Measurements from ENCODE around the gene BOLL. TPM values are rescaled to one million over a fixed set of nuclear protein-coding genes. Genes with fewer than 3 reads are reported as not detected.
"Not testable (repeated sequence)": the region's sequence is repeated elsewhere in the genome, so short reads cannot be mapped to it uniquely, and the experiment has no call there.

Gene BOLL, protein sequence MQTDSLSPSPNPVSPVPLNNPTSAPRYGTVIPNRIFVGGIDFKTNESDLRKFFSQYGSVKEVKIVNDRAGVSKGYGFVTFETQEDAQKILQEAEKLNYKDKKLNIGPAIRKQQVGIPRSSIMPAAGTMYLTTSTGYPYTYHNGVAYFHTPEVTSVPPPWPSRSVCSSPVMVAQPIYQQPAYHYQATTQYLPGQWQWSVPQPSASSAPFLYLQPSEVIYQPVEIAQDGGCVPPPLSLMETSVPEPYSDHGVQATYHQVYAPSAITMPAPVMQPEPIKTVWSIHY
- total RNA-seq (not detected), polyA plus RNA-seq (under 1 TPM in 1 of 2 donors, not detected in 1; 0.08 TPM), total RNA-seq (not detected)

DNA sequence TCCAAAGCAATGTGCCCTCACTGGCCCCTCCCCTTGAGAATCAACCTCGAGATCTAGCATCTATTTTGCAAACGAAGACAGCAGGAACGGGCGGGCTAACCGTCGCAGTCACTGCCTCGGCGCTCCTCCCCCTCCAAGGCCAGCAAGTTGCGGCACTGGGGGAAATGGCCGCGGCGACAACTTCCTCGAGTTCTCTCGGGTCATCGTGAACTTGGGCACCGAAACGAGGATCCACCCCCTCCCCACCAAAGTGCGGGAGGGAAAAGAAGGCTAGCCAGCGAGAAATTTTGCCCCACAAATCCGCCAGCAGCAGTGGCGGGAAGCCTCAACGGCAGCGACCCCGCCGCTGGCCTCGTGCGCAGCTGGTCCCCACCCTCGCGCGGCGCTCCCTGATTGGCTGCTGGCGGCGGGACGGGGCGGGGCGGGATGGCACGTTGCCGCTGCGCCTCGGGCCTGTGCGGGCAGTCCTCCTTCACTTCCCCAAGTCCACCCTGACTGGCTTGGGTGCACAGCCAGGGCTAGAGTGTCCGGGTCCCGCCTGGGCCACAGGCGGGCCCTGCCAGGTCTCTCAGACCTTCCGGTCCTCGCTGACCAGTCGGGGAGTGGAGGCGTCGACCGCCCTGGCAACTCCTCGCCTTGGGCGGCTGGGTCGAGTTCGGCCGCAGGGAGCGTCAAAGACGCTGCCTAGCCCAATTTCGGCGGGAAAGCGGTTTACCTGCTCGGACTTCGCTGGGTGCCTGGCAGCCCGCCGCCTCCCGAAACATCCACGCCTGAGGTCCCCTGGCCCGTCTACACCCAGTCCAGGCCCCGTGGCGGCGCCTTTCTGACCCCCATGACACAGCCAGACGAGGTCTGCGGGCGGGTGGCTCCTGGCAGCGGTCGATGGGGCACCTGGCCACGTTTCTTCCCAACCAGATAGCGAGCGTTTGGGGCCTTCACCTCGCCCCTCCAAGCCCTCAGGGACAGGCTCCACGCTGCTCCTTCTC is at the start of gene BOLL:
Gene BOLL, minus strand, starts transcription at position 364 of the 986 bp plus-strand sequence. CDS start 3,469 bp downstream, outside the sequence.
- CTCF ChIA-PET: no interaction called here
- intact Hi-C loops (cut with micrococcal nuclease): no loop called here
- H3K27me3 Mint-ChIP-seq: peaks cover 6 to 45% (median 23%) of the 10 kb centered on the region in 5 donors
- H3K27me3 ChIP-seq (ENCODE audit: control insufficient read depth in 2 of 2, insufficient read depth in 2 of 2, low read length in 2 of 2): peaks cover 0 to 5% of the 10 kb centered on the region in 2 donors
- H3K4me1 ChIP-seq (ENCODE audit: control insufficient read depth in 2 of 2, insufficient read depth in 2 of 2, low read length in 2 of 2): no peaks in the 10 kb centered on the region
- no peak within 1 kb of the TSS for H3K27ac ChIP-seq (ENCODE audit: low read depth, low read length)
- ATAC-seq (no peak), DNase-seq (no peak)
- no peaks in the 10 kb centered on the region for H3K9me3 ChIP-seq (ENCODE audit: control insufficient read depth in 2 of 3, low read length in 3 of 3)
- peak within 1 kb of the TSS; percentile 57 to 86 (median 77) for H3K4me3 Mint-ChIP-seq
- no peaks in the 10 kb centered on the region for H3K36me3 Mint-ChIP-seq
- no peaks in the 10 kb centered on the region for H3K9me3 Mint-ChIP-seq
- POLR2A ChIA-PET: no interaction called here
- peaks cover 0 to 8% (median 0%) of the 10 kb centered on the region in 7 donors for H3K4me1 Mint-ChIP-seq
- H3K27ac Mint-ChIP-seq: peak within 1 kb of the TSS in 1 of 9 donors; percentile 26
- H3K4me3 ChIP-seq (ENCODE audit: low read length): peak within 1 kb of the TSS; percentile 69
- no peaks in the 10 kb centered on the region for H3K36me3 ChIP-seq (ENCODE audit: control insufficient read depth in 2 of 3, insufficient read depth in 3 of 3, low read length in 3 of 3)

DNA sequence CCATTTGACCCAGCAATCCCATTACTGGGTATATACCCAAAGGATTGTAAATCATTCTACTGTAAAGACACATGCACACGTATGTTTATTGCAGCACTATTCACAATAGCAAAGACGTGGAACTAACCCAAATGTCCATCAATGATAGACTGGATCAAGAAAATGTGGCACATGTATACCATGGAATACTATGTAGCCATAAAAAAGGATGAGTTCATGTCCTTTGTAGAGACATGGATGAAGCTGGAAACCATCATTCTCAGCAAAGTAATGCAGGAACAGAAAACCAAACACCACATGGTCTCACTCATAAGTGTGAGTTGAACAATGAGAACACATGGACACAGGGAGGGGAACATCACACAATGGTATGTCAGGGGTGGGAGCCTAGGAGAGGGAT is 49.7 kb upstream of the BOLL start:
- intact Hi-C loops (cut with micrococcal nuclease); H3K27me3 ChIP-seq (ENCODE audit: control insufficient read depth in 2 of 2, insufficient read depth in 2 of 2, low read length in 2 of 2); POLR2A ChIA-PET; DNase-seq; H3K4me3 ChIP-seq (ENCODE audit: low read length); H3K27ac ChIP-seq (ENCODE audit: low read depth, low read length); H3K9me3 ChIP-seq (ENCODE audit: control insufficient read depth in 2 of 3, low read length in 3 of 3); CTCF ChIA-PET; H3K27me3 Mint-ChIP-seq; H3K36me3 ChIP-seq (ENCODE audit: control insufficient read depth in 2 of 3, insufficient read depth in 3 of 3, low read length in 3 of 3); H3K4me3 Mint-ChIP-seq; ATAC-seq: not testable (repeated sequence)
- Mint-ChIP-seq H3K4me1 (peaks cover 15 to 66% (median 43%) of the 10 kb centered on the region in 7 donors), H3K27ac (peak overlapping the region in 7 of 9 donors; percentile 41 to 82 (median 66)), H3K9me3 (peaks cover 5 to 47% (median 15%) of the 10 kb centered on the region in 11 donors), H3K36me3 (peaks cover 11 to 23% (median 21%) of the 10 kb centered on the region in 5 donors)
- H3K4me1 ChIP-seq (ENCODE audit: control insufficient read depth in 2 of 2, insufficient read depth in 2 of 2, low read length in 2 of 2): peaks cover 0 to 25% of the 10 kb centered on the region in 2 donors

DNA sequence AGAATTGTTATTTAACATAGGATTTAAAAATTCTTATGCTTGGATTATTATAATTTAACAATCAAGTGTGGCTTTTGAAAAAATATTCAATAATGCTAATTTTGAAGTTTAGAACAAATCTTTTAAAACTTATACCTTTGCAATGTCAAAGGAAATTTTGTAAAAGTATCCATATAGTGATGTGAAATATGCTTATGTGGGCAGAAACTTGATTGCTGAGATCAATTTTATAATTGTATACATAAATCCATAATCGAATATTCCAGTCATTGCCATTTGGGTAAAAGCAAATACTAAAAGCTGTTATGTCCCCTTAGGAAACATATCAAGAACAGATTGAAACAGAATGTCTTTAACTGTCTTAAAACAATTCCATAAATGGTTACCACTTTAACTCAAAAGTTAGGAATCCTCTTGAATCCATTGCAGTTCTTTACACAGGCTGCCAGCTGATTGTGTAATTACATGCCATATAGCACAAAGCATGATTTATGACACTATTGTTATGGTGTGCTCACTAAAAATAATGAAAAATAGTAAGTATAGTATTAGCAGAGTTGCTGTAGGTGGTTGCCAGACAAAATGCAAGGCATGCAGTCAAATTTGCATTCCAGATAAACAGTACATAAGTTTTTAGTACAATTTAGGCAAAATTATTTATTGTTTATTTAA is 43.5 kb upstream of the BOLL start:
- Mint-ChIP-seq H3K4me1 (peaks cover 0 to 48% (median 38%) of the 10 kb centered on the region in 7 donors), H3K27ac (no peak overlapping the region), H3K4me3 (no peak overlapping the region), H3K36me3 (peaks cover 11 to 27% (median 21%) of the 10 kb centered on the region in 5 donors), H3K9me3 (peaks cover 5 to 31% (median 8%) of the 10 kb centered on the region in 11 donors), H3K27me3 (no peaks in the 10 kb centered on the region)
- DNase-seq (no peak), ATAC-seq (no peak)
- H3K4me1 ChIP-seq (ENCODE audit: control insufficient read depth in 2 of 2, insufficient read depth in 2 of 2, low read length in 2 of 2): peaks cover 0 to 3% of the 10 kb centered on the region in 2 donors
- no peaks in the 10 kb centered on the region for H3K9me3 ChIP-seq (ENCODE audit: control insufficient read depth in 2 of 3, low read length in 3 of 3)
- intact Hi-C loops (cut with micrococcal nuclease): loop anchor here in 1 of 2 donors (1.0 kb wide), 1 partner anchor 8 kb away; no protein-coding TSS in a partner anchor
- ChIA-PET CTCF (no interaction called here), POLR2A (interaction anchor here (1.2 kb wide), 1 partner anchor 10 kb away, joined by 4 read pairs; no protein-coding TSS in a partner anchor)
- H3K27me3 ChIP-seq (ENCODE audit: control insufficient read depth in 2 of 2, insufficient read depth in 2 of 2, low read length in 2 of 2): no peaks in the 10 kb centered on the region
- H3K36me3 ChIP-seq (ENCODE audit: control insufficient read depth in 2 of 3, insufficient read depth in 3 of 3, low read length in 3 of 3): no peaks in the 10 kb centered on the region
- H3K27ac ChIP-seq (ENCODE audit: low read depth, low read length): no peak overlapping the region
- no peak overlapping the region for H3K4me3 ChIP-seq (ENCODE audit: low read length)

DNA sequence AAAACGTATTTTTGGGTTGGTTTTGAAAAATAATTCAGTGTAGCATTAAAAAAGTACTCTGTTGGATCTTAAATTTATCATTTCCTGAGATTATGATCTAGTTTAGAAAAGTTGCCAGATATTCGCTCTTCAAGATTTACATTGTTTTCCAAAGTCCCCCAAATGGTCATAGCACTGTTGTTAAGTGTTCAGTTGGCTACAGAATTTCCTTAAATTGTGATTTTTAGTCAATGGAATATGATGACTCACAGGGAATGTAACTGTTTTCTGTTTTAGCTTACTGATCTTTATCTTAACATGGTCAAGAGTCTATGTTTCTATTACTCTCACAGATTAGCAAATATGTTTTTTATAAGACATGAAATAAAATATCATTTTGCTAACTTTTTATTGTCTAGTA is 42.5 kb upstream of the BOLL start:
- H3K36me3 ChIP-seq (ENCODE audit: control insufficient read depth in 2 of 3, insufficient read depth in 3 of 3, low read length in 3 of 3): no peaks in the 10 kb centered on the region
- Mint-ChIP-seq H3K36me3 (peaks cover 8 to 27% (median 21%) of the 10 kb centered on the region in 5 donors), H3K9me3 (peaks cover 5 to 23% (median 8%) of the 10 kb centered on the region in 11 donors), H3K27me3 (no peaks in the 10 kb centered on the region), H3K4me3 (no peak overlapping the region), H3K27ac (peak overlapping the region in 3 of 9 donors; percentile 29 to 63 (median 50)), H3K4me1 (peaks cover 0 to 54% (median 42%) of the 10 kb centered on the region in 7 donors)
- intact Hi-C loops (cut with micrococcal nuclease): loop anchor here in 1 of 2 donors (1.0 kb wide), 1 partner anchor 7 kb away; no protein-coding TSS in a partner anchor
- CTCF ChIA-PET: interaction anchor here (0.5 to 1.0 kb wide), 3 partner anchors 32 to 235 kb away, joined by 3 to 4 read pairs (median 3); no protein-coding TSS in a partner anchor
- DNase-seq: no peak
- ATAC-seq: no peak
- POLR2A ChIA-PET: interaction anchor here (1.4 kb wide), 1 partner anchor 20 kb away, joined by 3 read pairs; no protein-coding TSS in a partner anchor
- H3K4me1 ChIP-seq (ENCODE audit: control insufficient read depth in 2 of 2, insufficient read depth in 2 of 2, low read length in 2 of 2): peaks cover 0 to 4% of the 10 kb centered on the region in 2 donors
- H3K9me3 ChIP-seq (ENCODE audit: control insufficient read depth in 2 of 3, low read length in 3 of 3): no peaks in the 10 kb centered on the region
- no peak overlapping the region for H3K27ac ChIP-seq (ENCODE audit: low read depth, low read length)
- H3K27me3 ChIP-seq (ENCODE audit: control insufficient read depth in 2 of 2, insufficient read depth in 2 of 2, low read length in 2 of 2): no peaks in the 10 kb centered on the region
- no peak overlapping the region for H3K4me3 ChIP-seq (ENCODE audit: low read length)

DNA sequence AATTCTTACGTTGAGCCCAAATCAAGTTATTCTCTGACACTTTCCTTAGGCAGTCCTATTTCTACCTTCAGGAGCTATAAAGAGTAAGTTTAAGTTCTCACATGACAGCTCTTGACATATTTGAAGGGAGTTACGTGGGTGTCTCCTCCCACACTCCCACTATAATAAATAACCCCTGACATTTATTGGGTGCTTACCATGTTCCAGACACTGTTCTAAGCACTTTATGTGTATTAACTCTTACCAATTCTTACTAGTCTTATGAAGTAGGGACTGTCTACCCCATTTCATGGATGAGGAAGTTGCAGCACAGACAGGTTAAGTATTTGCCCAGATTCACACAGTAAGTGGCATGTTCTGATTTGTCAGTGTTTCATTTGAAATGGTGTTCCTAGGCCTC is 37.2 kb upstream of the BOLL start:
- POLR2A ChIA-PET: interaction anchor here (1.7 kb wide), 1 partner anchor 17 kb away, joined by 5 read pairs; no protein-coding TSS in a partner anchor
- peaks cover 0 to 43% (median 26%) of the 10 kb centered on the region in 5 donors for H3K36me3 Mint-ChIP-seq
- peak overlapping the region in 4 of 9 donors; percentile 10 to 51 (median 30) for H3K27ac Mint-ChIP-seq

More for the DNA sequence above, 37.2 kb upstream of the BOLL start:
- CTCF ChIA-PET: no interaction called here
- intact Hi-C loops (cut with micrococcal nuclease): no loop called here
- Mint-ChIP-seq H3K27me3 (no peaks in the 10 kb centered on the region), H3K9me3 (no peaks in the 10 kb centered on the region), H3K4me3 (no peak overlapping the region), H3K4me1 (peaks cover 0 to 87% (median 75%) of the 10 kb centered on the region in 7 donors)
- Histone ChIP-seq H3K4me3 (ENCODE audit: low read length) (no peak overlapping the region), H3K36me3 (ENCODE audit: control insufficient read depth in 2 of 3, insufficient read depth in 3 of 3, low read length in 3 of 3) (peaks cover 0 to 4% (median 0%) of the 10 kb centered on the region in 3 experiments), H3K4me1 (ENCODE audit: control insufficient read depth in 2 of 2, insufficient read depth in 2 of 2, low read length in 2 of 2) (peaks cover 0 to 17% of the 10 kb centered on the region in 2 donors), H3K9me3 (ENCODE audit: control insufficient read depth in 2 of 3, low read length in 3 of 3) (no peaks in the 10 kb centered on the region), H3K27ac (ENCODE audit: low read depth, low read length) (no peak overlapping the region), H3K27me3 (ENCODE audit: control insufficient read depth in 2 of 2, insufficient read depth in 2 of 2, low read length in 2 of 2) (no peaks in the 10 kb centered on the region)
- ATAC-seq (no peak), DNase-seq (no peak)

All from naive thymus-derived CD4-positive, alpha-beta T cell (primary cell).